Testis (tissue), 2 donors: ENCODE measurements around the gene MUC2.

Experiments used
- CTCF ChIP-seq, 3 experiments: fragments of 450-650 bp in 2 of 3; fragments of 200-600 bp in 1 of 3; sonication (generic) in 1 of 3; IDR thresholded peaks; one replicate each; pipeline ENCODE4 v1.5.1; 2016 to 2019; ENCODE audit warnings: antibody characterized with exemption in 3 of 3, mild to moderate bottlenecking in 2 of 3, moderate library complexity in 1 of 3
- POLR2A ChIP-seq: fragments of 450-650 bp; IDR thresholded peaks from one replicate; pipeline ENCODE4 v1.6.1; 2017; ENCODE audit warnings: antibody characterized with exemption, mild to moderate bottlenecking, moderate library complexity

DNA sequence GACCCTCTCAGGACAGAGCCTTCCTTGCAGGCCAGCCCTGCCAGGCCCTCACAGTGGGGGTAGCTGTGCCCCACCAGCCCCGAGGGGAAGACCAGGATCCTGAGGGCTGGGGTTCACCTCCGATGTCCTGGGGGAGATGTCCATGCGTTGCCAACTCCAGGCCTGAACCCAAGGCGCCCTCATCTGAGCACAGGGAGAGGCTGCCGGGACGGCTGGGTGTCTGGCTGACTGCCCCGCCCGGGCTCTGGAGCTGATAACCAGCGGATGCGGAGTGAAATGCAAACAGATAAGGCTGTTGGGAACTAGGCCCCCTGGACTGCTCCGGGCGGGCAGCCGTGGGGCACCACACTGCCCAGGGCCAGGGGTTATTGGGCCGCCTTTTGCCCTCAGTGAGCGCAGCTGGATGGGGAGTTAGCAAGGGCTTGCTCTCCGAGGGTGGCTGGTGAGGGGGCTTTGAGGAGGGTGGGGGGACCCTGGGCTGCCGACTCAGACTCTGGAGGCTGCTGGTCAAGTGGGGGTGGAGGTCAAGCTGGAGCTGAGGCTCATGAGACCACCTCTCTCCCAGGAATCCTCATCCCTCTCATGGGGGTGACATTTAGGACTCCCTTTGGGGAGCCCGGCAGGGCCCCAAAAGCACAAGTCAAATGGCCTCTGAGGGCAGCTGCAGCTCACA lies 32.6 kb upstream of the MUC2 start:
- TF ChIP-seq CTCF (IDR thresholded peaks at IDR 0.05) (no peak), POLR2A (no peak)
